GM12801 (cell line): ENCODE measurements around the gene TTC31.

Source experiments
- TF ChIP-seq, protein P1 (sequence below): IDR thresholded peaks from one replicate; pipeline ENCODE4 v1.5.1; 2011; ENCODE audit warnings: control low read depth; ENCODE audit not compliant: insufficient read length; ENCODE audit errors: extremely low read depth

The TTC31 gene

DNA sequence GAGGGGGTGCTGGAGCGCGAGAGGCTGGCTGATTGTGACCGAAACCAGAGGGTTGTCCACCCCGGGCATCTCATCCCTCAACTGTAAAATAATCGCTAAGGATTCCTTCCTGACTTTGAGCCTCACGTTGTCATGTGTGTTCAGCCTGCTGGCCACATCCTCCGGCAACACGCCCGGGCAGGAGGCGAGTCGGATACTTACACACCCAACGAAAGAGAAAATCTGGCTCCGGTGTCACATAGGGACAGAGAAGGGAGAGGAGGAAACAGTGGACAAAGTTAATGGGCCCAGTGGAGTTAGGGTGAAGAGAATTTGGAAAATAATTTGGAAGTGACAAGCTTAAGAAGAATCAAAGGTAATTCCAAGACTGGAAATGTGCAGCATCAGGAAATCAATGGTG lies 33.8 kb downstream of the TTC31 start:
- TF ChIP-seq, protein P1, sequence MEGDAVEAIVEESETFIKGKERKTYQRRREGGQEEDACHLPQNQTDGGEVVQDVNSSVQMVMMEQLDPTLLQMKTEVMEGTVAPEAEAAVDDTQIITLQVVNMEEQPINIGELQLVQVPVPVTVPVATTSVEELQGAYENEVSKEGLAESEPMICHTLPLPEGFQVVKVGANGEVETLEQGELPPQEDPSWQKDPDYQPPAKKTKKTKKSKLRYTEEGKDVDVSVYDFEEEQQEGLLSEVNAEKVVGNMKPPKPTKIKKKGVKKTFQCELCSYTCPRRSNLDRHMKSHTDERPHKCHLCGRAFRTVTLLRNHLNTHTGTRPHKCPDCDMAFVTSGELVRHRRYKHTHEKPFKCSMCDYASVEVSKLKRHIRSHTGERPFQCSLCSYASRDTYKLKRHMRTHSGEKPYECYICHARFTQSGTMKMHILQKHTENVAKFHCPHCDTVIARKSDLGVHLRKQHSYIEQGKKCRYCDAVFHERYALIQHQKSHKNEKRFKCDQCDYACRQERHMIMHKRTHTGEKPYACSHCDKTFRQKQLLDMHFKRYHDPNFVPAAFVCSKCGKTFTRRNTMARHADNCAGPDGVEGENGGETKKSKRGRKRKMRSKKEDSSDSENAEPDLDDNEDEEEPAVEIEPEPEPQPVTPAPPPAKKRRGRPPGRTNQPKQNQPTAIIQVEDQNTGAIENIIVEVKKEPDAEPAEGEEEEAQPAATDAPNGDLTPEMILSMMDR, result no peak

DNA sequence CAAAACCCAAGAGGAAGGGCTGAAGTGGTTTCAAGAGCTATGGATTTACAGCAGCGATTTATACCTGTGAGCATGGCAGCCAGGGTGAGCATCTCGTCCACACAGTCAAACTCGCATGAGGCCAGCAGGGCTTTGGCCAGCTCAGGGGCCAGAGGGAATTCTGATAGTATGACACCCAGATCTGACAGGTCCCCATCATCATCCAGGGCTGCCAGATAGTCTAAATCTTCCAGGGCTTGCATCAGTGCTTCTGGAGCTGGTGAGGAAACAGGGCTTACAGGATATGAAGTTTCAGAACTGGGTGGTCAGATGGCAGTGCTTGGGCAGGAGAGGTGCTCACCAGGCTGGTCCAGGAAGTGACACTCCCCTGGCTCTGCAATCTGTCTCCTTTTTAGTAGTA lies 39.6 kb downstream of the TTC31 start:
- TF ChIP-seq, protein P1, result no peak

DNA sequence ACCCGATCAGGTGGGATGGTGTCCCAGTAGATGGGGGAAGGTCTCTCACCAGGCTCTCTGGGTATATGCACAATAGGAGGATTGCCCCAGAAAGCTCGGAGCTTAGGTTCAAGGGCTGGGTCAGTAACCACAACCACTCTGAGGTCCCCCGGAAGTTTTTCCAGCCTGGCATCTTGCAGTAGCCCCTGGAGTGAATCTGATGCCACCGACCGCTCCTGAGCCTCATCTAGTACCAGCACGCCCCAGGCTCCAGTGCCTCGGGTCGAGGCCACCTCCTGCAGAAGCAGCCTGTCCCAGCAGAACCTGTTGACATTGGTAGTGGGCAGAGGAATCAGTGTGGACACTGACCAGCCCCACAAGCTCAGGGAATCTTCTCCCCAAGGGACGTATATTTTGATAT lies 41.1 kb downstream of the TTC31 start:
- TF ChIP-seq, protein P1, result no peak

DNA sequence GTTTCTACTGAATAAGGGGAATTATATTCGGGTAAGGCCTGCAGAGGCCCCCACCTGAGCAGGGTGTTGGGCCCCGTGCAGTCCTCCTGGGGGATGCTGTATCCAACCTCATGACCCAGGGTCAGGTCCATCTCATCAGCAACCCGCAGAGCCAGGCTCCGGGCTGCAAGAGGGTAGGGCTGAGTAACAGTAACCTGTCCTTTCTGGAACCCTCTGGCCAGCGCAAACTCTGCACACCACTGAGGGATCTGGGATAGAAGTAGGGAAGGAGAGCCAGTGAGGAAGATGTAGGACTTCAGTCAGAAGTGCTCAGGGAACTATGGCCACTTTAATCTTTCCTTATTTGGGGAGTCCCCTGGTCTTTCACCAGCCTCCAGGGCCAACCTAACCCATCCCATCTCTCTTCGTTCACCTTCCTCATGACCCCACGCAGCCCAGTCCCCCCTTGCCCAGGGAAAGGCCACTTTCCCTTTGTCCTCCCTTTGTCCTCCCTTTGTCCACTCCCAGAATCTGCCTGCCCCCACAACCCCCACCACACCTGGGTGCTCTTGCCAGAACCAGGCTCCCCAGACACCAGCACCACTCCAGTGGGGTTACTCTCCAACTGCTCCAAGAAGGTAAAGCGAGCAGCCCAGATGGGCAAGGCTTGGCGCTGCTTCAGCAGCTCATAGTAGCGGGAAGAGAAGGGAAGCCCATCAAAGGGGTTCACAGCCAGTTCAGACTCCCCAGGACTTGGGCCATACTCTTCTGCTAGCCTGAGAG lies 42.3 kb downstream of the TTC31 start:
- TF ChIP-seq, protein P1, result no peak

DNA sequence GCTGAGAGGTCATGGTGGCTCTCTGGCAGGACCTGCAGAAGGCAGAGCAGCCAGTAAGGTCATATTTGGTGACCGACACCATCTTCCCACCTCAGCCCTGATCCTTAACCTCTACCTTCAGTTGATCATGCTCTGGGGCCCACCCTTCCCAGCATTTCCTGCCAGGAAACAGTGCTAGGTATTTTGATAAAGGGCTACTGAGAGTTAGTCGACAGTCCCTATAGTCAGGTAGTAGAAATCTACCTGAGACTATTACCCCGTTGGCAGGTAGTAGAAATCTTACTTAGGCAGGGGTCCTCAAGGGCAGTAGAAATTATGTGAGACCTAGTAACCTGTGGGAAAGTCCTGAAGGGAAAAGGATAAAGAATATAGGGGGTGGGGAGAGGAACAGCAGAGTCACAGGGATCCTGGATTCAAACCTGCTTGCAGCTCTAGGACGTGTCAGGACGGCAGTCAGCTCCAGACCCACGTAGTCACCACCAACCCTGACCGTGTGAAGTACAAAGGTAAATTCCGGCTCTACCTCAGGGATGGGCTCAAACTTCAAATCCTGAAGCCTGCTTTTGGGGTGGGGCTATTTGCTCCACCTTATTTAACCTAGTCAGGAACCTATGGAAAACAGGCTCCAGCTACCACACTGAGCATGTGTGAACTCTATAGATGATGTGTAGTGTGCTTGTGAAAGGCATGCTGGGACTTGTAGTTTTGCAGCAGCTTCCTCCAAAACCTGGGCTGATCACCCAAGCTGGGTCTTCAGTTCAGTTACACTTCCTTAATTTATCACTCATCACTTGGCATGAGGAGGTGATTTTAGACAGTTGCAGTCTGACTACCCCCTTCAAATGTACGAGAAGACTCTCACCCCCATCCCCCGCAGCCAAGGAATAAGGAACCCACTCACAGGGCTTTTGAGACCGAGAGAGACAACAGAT lies 43.1 kb downstream of the TTC31 start, which contains the start of gene DQX1:
Gene DQX1 (minus strand): TSS at position 515 of the 932 bp plus-strand sequence. CDS start 502 bp downstream, at position 13.
- TF ChIP-seq, protein P1, result no peak

DNA sequence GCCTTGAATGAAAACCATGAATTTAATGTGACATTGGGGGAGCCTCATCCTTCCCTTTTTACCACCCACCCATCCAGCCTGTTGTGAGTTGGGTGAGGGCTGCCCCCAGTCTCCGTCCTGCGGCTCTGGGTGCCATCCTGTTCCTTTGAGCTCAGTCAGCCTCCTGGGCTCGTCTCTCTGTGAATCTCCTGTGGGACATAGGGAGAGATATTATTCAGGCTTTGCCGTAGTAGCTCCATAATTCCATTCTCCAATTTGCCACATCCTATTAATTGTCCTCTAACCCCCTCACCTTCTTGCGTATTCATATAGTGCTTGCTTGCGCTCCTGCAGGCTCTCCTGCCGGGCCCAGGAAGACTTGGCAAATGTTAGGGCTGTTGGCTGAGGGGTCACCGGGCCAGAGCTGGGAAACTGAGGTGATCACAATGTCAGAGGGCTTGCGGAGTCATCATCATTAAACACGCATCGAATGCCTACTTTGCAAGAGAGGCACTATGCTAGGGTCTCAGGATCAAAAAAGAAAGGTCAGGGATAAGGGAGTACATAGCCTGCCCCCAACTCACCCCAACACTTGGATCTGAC lies 43.9 kb downstream of the TTC31 start:
- TF ChIP-seq, protein P1, result no peak

DNA sequence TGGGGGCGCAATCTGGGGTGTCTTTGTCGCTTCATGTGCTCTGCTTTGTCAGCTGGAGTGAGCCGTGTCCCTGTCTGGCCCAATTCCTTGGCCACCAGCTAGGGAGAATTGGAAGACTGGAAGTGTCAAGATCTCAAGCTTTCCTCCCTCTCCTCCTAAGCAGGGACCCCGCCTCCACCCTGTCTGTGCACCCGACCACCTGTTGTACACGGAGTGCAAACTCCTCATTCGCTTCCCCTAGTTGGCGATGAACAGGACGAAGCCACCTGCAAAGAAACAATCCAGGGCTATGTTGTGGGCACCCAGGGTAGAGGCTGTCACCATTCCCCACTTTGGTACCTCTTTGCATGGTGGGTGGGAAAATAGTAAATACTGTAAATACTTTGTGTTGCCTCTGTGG lies 44.9 kb downstream of the TTC31 start:
- TF ChIP-seq, protein P1, result no peak
